GM23338 (cell line): ENCODE measurements around the gene ESPL1.

Experiments
- EZH2 ChIP-seq: fragments of 200-600 bp; sonication (generic); IDR thresholded peaks from one replicate; pipeline ENCODE4 v1.8.0; 2017; ENCODE audit warnings: antibody characterized with exemption, mild to moderate bottlenecking, low read depth; ENCODE audit not compliant: unreplicated experiment
- EZH2phosphoT487 ChIP-seq: fragments of 200-600 bp; sonication (generic); IDR thresholded peaks from one replicate; pipeline ENCODE4 v1.8.1; 2018; ENCODE audit warnings: antibody characterized with exemption; ENCODE audit not compliant: unreplicated experiment
- JUNB ChIP-seq: IDR thresholded peaks from one replicate; pipeline ENCODE4 v1.6.1; 2016; ENCODE audit warnings: antibody characterized with exemption; ENCODE audit not compliant: unreplicated experiment
- NANOG ChIP-seq: IDR thresholded peaks from 2 replicates; pipeline ENCODE4 v1.6.1; 2016; ENCODE audit warnings: antibody characterized with exemption, borderline replicate concordance
- POLR2AphosphoS5 ChIP-seq: IDR thresholded peaks from 2 replicates; pipeline ENCODE4 v1.6.1; 2016; ENCODE audit warnings: antibody characterized with exemption, low read depth
- ZNF114 ChIP-seq: fragments of 250-450 bp; sonication (Bioruptor Pico); IDR thresholded peaks from 2 replicates; pipeline ENCODE4 v1.5.0; 2020; ENCODE audit warnings: mild to moderate bottlenecking, moderate library complexity
- ZNF331 ChIP-seq: fragments of 250-450 bp; sonication (Bioruptor Pico); IDR thresholded peaks from 2 replicates; pipeline ENCODE4 v1.5.0; 2020; ENCODE audit warnings: low read depth, mild to moderate bottlenecking, moderate library complexity
- TF ChIP-seq, protein P1 (sequence below): IDR thresholded peaks from one replicate; pipeline ENCODE4 v1.6.1; 2018; ENCODE audit warnings: antibody characterized with exemption; ENCODE audit not compliant: unreplicated experiment
- TF ChIP-seq, protein P2 (sequence below), 2 experiments: fragments of 200-600 bp in 1 of 2; sonication (generic) in 1 of 2; conservative IDR thresholded peaks; 2 replicates each; pipeline versions ENCODE4 v1.5.1 to v1.6.1; 2016 to 2017; ENCODE audit warnings: antibody characterized with exemption in 2 of 2, low read depth in 2 of 2, mild to moderate bottlenecking in 2 of 2, moderate library complexity in 1 of 2
- TF ChIP-seq, protein P3 (sequence below): IDR thresholded peaks from 2 replicates; pipeline ENCODE4 v1.6.1; 2016; ENCODE audit warnings: antibody characterized with exemption

DNA sequence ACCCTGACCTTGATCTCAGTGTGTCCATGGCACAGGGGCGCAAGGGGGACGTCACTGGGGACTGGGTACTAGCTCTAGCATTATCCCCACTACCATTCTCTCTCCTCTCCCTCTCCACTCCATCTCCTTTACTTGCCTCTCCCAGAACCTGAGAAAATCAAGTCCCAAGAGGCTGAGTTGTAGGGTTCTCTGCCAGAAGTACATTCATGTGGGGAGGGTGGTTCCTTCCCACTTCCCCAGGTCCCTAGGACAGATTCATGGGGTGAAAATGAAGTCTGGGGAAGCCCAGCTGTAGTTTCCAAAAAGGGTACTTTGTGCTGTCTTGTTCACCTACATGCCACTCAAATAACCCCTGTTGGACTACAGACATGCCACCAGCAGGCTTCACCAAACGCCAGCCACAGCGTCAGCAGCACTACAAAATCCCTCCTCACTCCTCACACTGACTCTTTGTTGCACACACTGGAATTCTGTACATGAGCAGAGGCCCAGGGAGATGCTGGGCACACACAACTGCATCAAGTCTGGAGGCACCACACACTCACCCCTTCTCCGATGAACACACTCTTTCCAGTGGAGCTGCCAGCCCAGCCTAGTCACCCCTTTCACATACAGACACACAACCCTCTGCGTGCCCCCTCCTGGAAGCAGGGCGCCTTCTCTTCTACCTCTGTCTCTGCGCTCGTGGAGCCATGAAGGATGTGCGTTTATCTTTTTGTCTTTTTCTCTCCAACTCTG is 43.0 kb upstream of the ESPL1 start:
- TF ChIP-seq, protein P1, sequence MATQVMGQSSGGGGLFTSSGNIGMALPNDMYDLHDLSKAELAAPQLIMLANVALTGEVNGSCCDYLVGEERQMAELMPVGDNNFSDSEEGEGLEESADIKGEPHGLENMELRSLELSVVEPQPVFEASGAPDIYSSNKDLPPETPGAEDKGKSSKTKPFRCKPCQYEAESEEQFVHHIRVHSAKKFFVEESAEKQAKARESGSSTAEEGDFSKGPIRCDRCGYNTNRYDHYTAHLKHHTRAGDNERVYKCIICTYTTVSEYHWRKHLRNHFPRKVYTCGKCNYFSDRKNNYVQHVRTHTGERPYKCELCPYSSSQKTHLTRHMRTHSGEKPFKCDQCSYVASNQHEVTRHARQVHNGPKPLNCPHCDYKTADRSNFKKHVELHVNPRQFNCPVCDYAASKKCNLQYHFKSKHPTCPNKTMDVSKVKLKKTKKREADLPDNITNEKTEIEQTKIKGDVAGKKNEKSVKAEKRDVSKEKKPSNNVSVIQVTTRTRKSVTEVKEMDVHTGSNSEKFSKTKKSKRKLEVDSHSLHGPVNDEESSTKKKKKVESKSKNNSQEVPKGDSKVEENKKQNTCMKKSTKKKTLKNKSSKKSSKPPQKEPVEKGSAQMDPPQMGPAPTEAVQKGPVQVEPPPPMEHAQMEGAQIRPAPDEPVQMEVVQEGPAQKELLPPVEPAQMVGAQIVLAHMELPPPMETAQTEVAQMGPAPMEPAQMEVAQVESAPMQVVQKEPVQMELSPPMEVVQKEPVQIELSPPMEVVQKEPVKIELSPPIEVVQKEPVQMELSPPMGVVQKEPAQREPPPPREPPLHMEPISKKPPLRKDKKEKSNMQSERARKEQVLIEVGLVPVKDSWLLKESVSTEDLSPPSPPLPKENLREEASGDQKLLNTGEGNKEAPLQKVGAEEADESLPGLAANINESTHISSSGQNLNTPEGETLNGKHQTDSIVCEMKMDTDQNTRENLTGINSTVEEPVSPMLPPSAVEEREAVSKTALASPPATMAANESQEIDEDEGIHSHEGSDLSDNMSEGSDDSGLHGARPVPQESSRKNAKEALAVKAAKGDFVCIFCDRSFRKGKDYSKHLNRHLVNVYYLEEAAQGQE, result no peak
- TF ChIP-seq, protein P2, sequence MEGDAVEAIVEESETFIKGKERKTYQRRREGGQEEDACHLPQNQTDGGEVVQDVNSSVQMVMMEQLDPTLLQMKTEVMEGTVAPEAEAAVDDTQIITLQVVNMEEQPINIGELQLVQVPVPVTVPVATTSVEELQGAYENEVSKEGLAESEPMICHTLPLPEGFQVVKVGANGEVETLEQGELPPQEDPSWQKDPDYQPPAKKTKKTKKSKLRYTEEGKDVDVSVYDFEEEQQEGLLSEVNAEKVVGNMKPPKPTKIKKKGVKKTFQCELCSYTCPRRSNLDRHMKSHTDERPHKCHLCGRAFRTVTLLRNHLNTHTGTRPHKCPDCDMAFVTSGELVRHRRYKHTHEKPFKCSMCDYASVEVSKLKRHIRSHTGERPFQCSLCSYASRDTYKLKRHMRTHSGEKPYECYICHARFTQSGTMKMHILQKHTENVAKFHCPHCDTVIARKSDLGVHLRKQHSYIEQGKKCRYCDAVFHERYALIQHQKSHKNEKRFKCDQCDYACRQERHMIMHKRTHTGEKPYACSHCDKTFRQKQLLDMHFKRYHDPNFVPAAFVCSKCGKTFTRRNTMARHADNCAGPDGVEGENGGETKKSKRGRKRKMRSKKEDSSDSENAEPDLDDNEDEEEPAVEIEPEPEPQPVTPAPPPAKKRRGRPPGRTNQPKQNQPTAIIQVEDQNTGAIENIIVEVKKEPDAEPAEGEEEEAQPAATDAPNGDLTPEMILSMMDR (conservative IDR thresholded peaks at IDR 0.05; ENCODE audit: low read depth in 2 of 2), result no peak
- no peak for TF ChIP-seq POLR2AphosphoS5
- no peak for TF ChIP-seq EZH2
- no peak for TF ChIP-seq ZNF331 (CRISPR knock-in tag)
- no peak for TF ChIP-seq ZNF114 (CRISPR knock-in tag)
- no peak for TF ChIP-seq EZH2phosphoT487
- TF ChIP-seq, protein P3, sequence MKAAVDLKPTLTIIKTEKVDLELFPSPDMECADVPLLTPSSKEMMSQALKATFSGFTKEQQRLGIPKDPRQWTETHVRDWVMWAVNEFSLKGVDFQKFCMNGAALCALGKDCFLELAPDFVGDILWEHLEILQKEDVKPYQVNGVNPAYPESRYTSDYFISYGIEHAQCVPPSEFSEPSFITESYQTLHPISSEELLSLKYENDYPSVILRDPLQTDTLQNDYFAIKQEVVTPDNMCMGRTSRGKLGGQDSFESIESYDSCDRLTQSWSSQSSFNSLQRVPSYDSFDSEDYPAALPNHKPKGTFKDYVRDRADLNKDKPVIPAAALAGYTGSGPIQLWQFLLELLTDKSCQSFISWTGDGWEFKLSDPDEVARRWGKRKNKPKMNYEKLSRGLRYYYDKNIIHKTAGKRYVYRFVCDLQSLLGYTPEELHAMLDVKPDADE, result no peak
- no peak for TF ChIP-seq NANOG
- TF ChIP-seq JUNB, result no peak
